ENCODE results near the gene PCCA.
A peak's percentile ranks its signal among the peaks of the same experiment; 100 is the strongest.

The PCCA gene

GRCh38 chr13:100534911-100535310 lies 446.0 kb downstream of the PCCA start:
- peaks cover 8% of the 10 kb centered on the region for H3K27me3 Mint-ChIP-seq (ENCODE audit: low read depth, poor library complexity)
- peaks cover 12% of the 10 kb centered on the region for H3K9me3 Mint-ChIP-seq
- H3K4me1 Mint-ChIP-seq: peaks cover 38% of the 10 kb centered on the region
- H3K4me3 Mint-ChIP-seq: no peak overlapping the region
- H3K27ac Mint-ChIP-seq: no peak overlapping the region
- no peak for DNase-seq
- H3K36me3 Mint-ChIP-seq (ENCODE audit: low read depth): peaks cover 44% of the 10 kb centered on the region
- no peak for TF ChIP-seq CTCF (IDR thresholded peaks at IDR 0.05)

- H3K27me3 Mint-ChIP-seq (ENCODE audit: low read depth, poor library complexity): peaks cover 8% of the 10 kb centered on the region
- H3K27ac Mint-ChIP-seq: no peak overlapping the region
- H3K4me1 Mint-ChIP-seq: peaks cover 38% of the 10 kb centered on the region
- H3K9me3 Mint-ChIP-seq: peaks cover 17% of the 10 kb centered on the region
- no peak for TF ChIP-seq CTCF (IDR thresholded peaks at IDR 0.05)
- no peak overlapping the region for H3K4me3 Mint-ChIP-seq
- DNase-seq: no peak
- H3K36me3 Mint-ChIP-seq (ENCODE audit: low read depth): peaks cover 45% of the 10 kb centered on the region
Observed at GRCh38 chr13:100535426-100536135, 446.7 kb downstream of the PCCA start.

- Mint-ChIP-seq H3K36me3 (ENCODE audit: low read depth) (peaks cover 38% of the 10 kb centered on the region), H3K4me1 (peaks cover 40% of the 10 kb centered on the region), H3K4me3 (no peak overlapping the region), H3K27ac (no peak overlapping the region), H3K27me3 (ENCODE audit: low read depth, poor library complexity) (peaks cover 4% of the 10 kb centered on the region), H3K9me3 (peaks cover 18% of the 10 kb centered on the region)
- TF ChIP-seq CTCF (IDR thresholded peaks at IDR 0.05): no peak
- no peak for DNase-seq
Observed at GRCh38 chr13:100536643-100537180, 447.8 kb downstream of the PCCA start.

GRCh38 chr13:100537486-100537885 lies 448.6 kb downstream of the PCCA start:
- TF ChIP-seq CTCF (IDR thresholded peaks at IDR 0.05): no peak
- Mint-ChIP-seq H3K9me3 (peaks cover 18% of the 10 kb centered on the region), H3K27ac (peak overlapping the region; percentile 81), H3K36me3 (ENCODE audit: low read depth) (peaks cover 36% of the 10 kb centered on the region), H3K4me3 (no peak overlapping the region), H3K4me1 (peaks cover 45% of the 10 kb centered on the region), H3K27me3 (ENCODE audit: low read depth, poor library complexity) (peaks cover 4% of the 10 kb centered on the region)
- no peak for DNase-seq

GRCh38 chr13:100537951-100538462 lies 449.1 kb downstream of the PCCA start:
- Mint-ChIP-seq H3K36me3 (ENCODE audit: low read depth) (peaks cover 34% of the 10 kb centered on the region), H3K4me1 (peaks cover 49% of the 10 kb centered on the region), H3K27ac (peak overlapping the region; percentile 9), H3K4me3 (no peak overlapping the region), H3K9me3 (peaks cover 18% of the 10 kb centered on the region), H3K27me3 (ENCODE audit: low read depth, poor library complexity) (peaks cover 4% of the 10 kb centered on the region)
- DNase-seq: no peak
- no peak for TF ChIP-seq CTCF (IDR thresholded peaks at IDR 0.05)
